NCI-H2171 (cell line): ENCODE data around the gene CIDEA.

Experiments used
- DNase-seq: peaks from one replicate; lab custom pipeline; 2025; lab: John Stamatoyannopoulos, UW

Gene CIDEA

GRCh38 chr18:12301263-12302005 lies 47.3 kb downstream of the CIDEA start:
- no peak for DNase-seq

DNA sequence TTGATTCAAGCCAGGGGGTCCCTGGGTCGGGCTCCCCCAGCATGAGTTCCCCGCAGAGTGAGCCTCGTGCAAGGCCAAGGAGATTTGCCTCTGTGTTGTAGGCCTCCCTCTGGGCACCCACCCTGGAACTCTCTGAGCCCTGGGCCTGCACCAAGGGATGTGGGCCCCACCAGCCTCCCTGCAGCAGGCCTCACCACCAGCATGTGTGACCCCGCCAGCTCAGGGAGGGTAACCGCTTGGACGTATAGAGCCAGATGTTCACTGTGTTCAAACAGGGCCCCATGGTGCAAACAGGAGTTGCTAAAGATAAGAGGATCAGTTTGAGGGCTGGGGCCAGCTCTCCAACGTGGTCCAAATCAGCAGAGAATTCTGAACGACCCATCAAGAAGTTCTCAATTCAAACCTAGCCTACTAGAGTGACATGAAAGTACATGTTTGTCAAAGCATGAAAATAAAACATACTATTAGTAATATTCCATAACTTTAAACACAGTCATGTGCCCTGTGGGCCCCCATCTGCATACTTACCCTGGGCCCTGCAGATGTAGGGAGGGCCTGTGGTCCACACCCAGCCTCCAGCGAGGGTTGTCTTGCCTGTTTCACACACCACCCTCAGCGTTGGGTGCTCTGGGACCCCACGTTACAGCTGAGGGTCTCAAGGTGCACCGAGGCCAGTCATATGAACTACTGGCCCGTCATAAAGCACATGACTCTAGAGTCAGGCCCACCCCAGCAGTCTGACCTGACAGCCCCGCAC lies 48.4 kb downstream of the CIDEA start:
- DNase-seq = no peak

DNA sequence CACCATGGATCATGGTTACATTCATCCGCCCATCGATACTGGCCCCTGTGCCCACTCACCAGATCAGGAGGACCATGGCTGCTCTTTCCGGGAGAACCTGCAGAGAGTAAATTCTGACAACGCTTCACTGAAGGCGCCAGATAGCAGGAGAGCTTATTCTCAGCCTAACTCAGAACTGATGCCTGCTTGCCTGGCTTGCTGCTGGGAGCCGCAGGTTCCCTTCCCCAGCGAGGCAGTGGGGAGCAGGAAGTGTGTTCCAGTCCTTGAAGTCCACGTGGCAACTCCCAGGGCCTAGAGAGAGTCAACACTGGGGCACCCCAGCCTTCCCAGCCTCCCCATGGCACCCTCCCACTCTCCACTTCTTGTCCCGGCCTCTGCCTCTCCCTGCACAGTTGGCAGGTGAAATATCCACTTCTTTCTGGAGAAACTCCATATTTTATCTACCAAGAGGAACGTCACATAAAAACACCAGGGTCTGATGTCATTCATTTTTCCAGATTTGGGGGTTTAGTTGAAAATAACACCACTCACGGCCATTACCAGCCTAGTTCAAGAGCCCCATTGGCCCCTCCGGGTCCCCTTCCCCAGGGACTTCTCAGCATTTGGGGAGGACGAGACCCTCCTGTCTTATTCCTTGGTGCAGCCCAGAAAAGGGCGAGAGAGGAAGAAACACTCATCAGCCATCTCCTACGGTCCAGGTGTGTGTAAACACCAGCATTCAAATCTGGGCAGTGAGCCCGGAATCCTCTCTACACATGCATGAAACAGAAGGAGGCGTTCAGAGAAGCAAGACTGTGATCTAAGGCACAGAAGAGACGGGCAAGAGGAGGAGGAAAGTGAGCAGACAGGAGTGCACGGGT lies 50.4 kb downstream of the CIDEA start:
- peak; percentile 71 for DNase-seq

DNA sequence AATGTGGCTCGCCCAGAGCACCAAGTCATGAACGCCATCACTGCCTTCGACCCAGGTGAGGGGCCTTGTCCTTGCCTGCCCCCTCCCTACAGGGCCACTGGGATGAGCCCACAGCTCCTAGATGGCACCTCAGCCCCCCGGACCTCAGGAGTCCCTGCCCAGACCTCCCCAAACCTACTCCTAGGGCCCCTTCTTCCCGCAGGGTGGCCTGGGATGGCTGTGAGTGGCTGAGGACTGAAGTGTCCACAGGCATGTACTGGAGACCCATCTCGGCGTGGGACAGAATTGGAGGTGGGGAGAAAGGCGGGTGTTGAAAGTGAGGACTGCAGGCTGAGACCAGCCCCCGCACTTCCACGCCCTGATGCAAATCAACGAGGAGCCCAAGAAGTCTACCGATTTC lies 51.0 kb downstream of the CIDEA start:
- DNase-seq = no peak

DNA sequence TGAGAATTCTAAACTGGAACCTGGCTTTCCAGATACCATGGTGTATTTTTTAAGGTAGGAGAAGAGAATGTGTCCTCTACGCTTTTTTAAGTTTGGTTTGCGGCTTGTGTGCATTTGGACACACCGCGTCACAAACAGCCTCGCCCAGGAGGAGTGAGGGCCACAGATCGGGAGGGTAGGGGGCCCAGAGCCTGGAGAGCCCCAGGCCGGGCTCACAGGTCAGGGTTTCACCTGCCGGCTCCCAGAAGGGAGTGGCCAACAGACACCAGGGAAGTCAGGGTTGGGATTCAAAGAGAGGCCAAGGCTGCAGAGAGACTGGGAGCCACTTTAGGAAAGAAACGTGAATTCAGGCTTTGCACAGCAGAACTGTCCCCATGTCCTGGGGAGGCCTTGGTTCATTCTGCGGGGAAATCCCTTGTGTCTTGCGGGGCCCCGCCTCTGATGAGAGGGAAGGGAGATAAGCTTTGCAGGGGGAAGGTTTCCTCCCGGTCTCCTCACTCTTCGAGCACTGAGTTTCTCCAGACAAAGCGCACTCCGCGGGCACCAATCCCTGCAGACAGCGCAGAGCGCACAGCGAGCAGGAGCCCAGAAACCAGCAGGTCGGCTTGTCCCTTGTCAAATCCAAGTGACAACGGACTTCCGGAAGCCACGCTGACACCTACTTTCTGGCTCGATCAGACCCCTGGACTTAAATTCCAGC lies 51.9 kb downstream of the CIDEA start:
- DNase-seq = no peak

DNA sequence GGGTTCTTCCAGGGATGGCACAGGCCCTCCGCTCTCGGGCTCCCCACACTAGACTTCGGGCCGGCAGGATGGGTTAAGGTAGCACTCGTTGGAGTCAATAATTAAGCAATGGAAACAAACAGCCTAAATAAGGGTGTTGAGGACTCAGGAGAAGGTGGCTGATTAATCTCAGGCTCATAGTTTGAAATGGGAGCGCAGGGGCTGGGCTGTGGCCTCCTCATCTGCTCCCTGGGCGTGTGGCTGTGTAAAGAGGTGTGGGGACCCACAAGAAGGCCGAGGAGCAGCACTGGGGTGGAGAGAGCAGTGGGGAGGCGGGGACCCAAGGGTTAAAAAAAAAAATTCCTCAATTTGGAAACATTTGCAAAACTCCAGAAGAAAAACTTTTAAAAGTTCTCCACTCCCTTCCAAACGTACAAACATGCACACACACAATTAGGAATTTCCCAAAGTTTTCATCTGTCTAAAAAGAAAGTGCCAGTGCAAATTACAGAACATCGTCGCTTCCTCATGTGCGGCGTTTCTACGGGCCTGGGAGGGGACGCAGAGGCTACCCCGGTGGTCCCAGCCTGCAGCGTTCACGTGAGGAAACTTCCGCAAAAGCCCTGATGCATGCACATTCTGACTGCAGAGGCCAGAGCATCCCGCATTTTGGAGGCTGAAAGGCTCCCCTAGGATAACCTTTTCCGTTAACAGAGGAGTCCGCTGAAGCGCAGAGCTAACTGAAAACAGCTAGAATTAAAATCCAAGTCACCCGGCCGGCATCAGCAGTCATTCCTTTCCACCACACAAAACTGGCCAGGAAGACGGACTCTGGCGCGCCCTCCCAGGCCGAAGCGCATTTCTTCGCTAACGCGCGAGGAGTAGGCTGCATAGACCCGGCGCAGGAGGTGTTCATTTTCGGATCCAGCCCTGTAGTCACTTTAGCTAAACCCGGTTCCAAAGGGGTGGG lies 52.9 kb downstream of the CIDEA start:
- DNase-seq = no peak

- DNase-seq = peak; percentile 60
Measured at GRCh38 chr18:12307701-12308385, 53.7 kb downstream of the CIDEA start, which contains the start of gene TUBB6. Gene TUBB6 (plus strand): TSS chr18:12308241. CDS start chr18:12308293, 52 bp downstream.

- no peak for DNase-seq
Measured at GRCh38 chr18:12308386-12309100, 54.4 kb downstream of the CIDEA start.

DNA sequence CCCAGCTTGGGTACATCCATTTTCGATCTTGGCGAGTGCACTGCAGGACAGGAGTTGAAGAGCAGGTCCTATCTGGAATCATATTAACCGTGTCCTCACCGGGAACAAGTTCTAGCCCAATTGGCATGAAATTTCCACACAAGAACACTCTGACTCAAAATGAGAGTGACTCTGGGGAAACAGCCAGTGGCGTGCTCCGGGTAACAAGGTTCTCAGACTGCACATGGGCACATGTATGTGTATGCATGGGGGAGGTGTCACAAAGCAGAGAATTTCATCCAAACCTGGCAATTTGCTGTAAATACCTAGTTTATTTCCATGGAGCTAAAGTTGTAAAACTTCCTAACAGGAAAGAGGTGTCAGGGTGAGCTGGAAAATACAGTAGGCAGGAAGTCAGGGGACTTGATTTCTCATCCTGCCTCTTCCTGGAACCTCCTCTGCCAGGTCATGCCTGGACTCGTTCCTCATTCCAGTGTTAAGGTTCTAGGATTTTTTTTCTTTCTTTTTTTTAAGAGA lies 55.6 kb downstream of the CIDEA start:
- DNase-seq = no peak

DNA sequence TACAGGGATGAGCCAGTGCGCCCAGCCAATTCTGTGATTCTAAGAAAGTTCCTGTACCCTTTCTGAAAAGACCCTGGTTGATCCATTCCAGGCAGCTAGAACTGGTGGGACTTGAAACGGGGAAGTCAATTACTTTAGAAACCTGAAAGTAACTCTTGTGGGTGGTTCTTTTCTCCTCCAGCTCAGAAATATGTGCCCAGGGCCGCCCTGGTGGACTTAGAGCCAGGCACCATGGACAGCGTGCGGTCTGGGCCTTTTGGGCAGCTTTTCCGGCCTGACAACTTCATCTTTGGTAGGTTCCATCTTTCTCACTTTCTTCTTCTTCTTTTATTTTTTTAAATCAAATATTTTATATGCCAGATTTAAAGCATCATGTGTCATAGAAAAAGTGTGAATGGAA lies 56.6 kb downstream of the CIDEA start:
- DNase-seq = no peak

- no peak for DNase-seq
Measured at GRCh38 chr18:12312976-12313375, 58.8 kb downstream of the CIDEA start.

GRCh38 chr18:12313530-12314245 lies 59.5 kb downstream of the CIDEA start:
- no peak for DNase-seq

- DNase-seq = no peak
Measured at GRCh38 chr18:12314591-12315305, 60.6 kb downstream of the CIDEA start.

- DNase-seq = no peak
Measured at GRCh38 chr18:12315490-12315889, 61.3 kb downstream of the CIDEA start.

DNA sequence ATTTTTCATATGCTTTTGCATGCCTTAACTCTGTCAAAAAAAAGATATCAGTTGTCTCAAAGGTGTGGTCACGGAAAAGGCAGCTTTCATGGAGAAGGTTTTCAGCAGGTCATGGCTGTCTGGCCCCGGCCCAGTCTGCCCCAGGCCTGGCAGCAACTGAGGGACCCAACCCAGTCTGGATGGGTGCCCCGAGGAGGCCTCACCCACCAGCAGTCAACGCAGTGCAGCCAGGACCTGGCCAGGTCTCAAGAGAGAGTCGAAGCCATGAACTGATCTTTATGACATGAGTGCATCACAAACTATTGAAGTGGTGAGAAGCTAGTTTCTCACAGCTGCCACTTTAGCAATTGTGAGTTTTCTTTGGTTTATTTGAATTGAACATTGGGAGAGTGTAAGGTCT lies 61.8 kb downstream of the CIDEA start:
- DNase-seq = no peak

DNA sequence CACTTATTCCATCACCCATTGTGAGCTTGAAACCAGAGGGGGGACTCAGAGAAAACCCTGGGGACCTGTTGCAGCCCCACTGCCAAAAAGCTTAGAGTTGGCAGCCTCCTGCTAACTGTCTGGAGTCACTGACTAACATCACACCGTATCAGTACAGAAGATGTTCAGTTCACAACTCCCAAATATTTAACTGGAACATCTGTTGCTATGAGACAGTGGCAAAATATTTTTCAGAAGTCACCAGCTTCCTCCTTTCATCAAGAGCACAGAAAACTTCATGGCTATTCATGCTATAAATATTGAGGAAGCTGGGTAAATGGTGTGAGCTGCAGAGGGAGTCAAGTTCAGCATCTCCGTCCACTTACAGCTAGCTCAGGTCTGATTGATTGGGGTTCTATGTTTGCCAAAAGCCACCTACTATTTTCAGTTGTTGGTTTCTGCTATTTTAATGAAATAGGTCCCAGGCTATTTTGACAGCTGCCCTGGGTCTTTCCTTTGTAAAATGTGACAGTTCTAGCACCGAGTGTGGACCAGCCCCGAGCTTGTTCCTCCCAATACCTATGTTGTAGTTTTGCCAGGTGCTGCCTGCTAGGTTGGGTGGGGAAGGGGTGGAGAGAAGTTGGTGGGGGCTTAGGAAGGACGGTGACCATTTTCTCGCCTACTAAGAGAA lies 63.6 kb downstream of the CIDEA start:
- DNase-seq = no peak

- no peak for DNase-seq
Measured at GRCh38 chr18:12318334-12318697, 64.2 kb downstream of the CIDEA start.
